ENCODE results near the gene ZNF407.

ZNF407 gene

DNA sequence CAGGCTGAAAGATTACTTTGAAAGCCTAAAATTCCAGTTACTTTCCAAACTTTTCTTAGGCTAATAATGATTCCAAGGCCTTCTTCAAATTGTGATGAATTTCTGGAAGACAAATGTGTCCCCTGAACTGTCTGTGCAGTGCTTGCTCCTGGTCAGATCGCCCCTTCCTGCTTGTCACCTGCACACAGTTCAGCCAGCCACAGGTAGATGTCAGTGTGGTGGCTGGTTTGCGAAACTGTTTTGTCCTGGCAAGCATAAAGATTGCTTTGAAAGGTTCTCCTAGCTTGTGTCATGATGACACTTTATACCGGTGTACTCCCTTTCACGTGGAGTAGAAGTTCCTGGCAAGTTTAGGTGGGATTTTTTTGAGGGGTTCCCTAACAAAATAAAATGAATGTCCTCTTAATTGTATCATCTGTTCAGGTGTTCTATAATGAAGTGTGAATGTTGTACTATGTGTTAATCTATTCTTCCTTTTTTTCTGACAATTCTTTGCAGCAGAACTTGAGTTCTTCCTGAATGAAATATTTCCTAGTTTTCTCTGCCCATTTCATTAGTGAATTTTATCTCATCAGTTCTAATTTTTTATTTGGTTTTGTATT is 298.8 kb downstream of the ZNF407 start:
- peak; percentile 53 for DNase-seq

GRCh38 chr18:74897971-74898657 is 300.4 kb downstream of the ZNF407 start:
- DNase-seq: no peak

- no peak for DNase-seq
These were observed 301.3 kb downstream of the ZNF407 start for GRCh38 chr18:74898965-74899364.

GRCh38 chr18:74899554-74899953 is 301.9 kb downstream of the ZNF407 start:
- DNase-seq: no peak

DNA sequence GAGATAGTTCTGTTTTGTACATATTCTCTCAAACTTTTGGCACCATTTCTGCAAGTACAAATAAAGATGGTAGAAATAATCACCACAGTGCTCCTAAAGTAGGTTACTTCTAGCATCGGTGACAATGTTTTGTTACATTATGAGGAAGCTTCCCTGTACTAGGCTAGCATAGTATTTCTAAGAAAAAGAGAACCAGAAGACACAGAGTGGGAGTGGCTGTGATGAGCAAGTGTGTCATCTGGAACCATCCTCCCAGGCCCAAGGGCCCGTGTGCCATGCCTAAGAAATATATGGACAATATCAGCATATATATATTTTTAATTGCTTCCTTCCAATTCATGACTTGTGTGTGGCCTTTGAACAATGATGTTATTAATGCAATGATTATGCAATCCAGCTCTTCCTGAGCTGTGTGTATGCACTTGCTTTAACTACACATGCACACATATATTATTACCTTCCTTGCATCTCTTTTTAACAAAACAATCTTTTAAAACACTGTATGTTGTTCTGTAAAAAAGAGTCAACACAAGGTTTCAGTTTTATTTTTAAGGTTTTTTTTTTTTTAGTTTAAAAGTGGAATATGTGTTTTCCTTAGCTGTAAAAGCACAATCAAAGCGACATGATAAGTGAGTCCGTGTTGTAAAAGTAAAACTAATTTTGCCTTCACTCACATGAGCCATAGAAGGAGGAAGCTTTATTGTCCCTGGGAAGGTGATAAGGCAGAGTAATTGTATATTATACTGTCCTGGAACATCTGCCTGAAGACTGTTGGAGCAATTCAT is 303.9 kb downstream of the ZNF407 start:
- no peak for DNase-seq

GRCh38 chr18:74902147-74902455 is 304.4 kb downstream of the ZNF407 start:
- DNase-seq: no peak

GRCh38 chr18:74905247-74905646 is 307.6 kb downstream of the ZNF407 start:
- DNase-seq: no peak

- DNase-seq: no peak
These were observed 308.5 kb downstream of the ZNF407 start for GRCh38 chr18:74906184-74906583.

DNA sequence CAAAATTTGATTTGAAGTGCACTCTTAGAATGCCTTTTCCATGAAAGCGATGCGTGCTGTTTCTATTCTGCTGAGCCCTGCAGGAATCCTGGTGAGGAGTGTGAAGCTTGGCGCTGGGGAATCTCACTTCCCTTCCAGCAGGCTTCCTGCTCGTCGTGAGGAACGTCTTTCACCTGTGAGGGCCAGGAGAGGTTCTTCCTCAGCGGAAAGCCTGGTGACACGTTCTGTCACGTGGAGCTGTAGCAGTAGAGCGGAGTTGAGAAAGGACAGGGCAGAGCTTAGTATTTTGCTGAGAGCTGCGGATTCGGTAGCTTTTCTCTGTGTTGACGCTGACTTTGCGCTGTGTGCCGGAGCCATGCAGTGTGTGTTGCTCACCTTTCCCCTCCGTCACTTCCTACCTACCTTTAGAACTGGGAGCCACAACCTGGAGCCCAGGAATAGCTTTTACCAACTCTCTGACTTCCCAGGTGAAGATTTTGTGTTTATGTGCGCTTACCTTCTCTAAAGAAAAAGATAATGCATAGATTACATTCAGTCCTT is 316.5 kb downstream of the ZNF407 start:
- DNase-seq: no peak

- no peak for DNase-seq
These were observed 317.0 kb downstream of the ZNF407 start for GRCh38 chr18:74914648-74915047.

GRCh38 chr18:74916773-74917393 is 319.2 kb downstream of the ZNF407 start:
- DNase-seq: no peak

- DNase-seq: no peak
These were observed 320.7 kb downstream of the ZNF407 start for GRCh38 chr18:74918276-74918790.

GRCh38 chr18:74921057-74921820 is 323.6 kb downstream of the ZNF407 start:
- DNase-seq: no peak

- no peak for DNase-seq
These were observed 328.4 kb downstream of the ZNF407 start for GRCh38 chr18:74926051-74926450.

- no peak for DNase-seq
These were observed 330.7 kb downstream of the ZNF407 start for GRCh38 chr18:74928194-74928968.

GRCh38 chr18:74929110-74929509 is 331.4 kb downstream of the ZNF407 start:
- no peak for DNase-seq

- no peak for DNase-seq
These were observed 332.9 kb downstream of the ZNF407 start for GRCh38 chr18:74930616-74931015.

DNA sequence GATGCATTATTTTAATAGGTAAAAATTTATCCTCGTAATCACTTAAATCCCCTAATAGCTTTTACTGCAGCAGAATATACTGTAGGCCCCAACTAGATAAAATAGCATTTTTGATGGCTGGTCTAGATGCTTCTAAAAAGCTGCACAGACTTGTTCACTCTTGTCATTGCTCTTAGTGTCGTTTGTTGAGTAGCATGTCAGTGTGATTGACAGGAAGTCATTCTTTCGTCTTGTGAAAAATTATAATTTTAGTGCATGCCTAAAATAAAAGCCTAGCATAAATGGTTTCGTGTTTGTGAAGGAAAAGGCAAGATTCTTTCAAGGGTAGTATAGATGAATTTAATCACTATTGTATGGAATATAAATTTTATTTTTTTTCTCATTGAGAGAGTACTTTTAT is 336.3 kb downstream of the ZNF407 start:
- DNase-seq: no peak

- DNase-seq: no peak
These were observed 337.8 kb downstream of the ZNF407 start for GRCh38 chr18:74935434-74935833.

DNA sequence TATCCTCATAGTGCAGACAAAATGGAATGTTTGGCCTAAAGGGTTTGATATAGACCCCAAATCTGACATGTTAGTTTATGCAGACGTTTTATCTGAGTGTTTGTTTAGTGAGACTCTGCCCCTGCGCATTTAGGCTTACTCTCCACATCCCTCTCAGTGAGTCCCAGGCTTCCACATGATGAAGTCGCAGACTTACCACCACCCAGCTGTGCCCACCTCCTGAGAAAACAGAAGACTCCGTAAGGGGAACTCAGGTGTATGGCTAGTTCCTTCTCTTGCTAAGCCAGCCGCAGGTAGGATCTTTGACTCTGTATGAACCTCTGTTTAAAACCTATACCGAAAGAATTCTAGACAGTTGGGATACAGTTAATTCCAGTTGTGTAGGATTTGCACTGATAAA is 338.7 kb downstream of the ZNF407 start:
- DNase-seq: no peak

DNA sequence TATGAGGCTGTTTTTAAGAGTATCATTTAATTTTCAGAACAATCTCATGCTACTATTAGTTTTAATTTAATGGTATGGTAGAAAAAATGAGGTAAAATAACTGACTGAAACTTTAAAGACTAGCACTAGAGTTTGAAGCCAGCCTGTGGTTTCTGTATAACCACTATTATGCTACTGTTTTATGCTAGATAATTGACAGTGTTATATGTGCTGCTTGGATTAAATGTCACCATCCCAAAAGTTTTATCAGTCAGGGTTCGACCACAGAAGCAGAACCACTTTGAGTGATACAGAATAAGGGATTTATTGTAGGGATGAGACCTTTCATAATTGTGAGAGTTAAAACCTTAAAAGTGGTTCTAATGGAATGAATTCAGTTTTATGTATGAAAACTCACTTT is 339.6 kb downstream of the ZNF407 start:
- no peak for DNase-seq

GRCh38 chr18:74940856-74941255 is 343.2 kb downstream of the ZNF407 start:
- DNase-seq: no peak
